HG03575 (cell line): Measurements from ENCODE around the gene ZKSCAN3.

Experiments
- ATAC-seq: cut with Tn5 transposase; IDR thresholded peaks from one replicate; pipeline ENCODE4 v1.9.1; 2021; ENCODE audit not compliant: unreplicated experiment, insufficient number of reproducible peaks, low FRiP score; ENCODE audit errors: extremely low read depth

The ZKSCAN3 gene

GRCh38 chr6:28408076-28408802 lies 58.5 kb downstream of the ZKSCAN3 start:
- ATAC-seq = no peak

GRCh38 chr6:28410767-28411166 lies 61.0 kb downstream of the ZKSCAN3 start:
- no peak for ATAC-seq

DNA sequence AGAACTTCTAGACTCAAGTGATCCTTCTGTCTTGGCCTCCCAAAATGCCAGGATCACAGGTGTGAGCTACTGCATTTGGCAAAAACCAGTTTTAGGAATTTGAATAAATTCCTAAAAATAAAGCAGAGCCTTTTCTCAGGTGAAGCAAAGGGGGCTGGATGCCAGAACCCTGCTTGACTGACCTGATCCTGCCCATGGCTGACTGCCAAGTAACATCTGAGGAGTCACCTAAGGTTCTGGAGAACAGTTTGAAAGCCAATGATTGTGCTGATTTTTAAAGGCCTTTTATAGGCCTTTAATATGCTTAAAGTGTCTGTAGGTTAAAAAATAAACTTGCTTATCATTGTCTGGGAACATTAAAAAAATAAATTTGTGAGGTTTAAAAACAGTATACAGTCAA lies 63.9 kb downstream of the ZKSCAN3 start:
- ATAC-seq = no peak
